Nephron progenitor cell (in vitro differentiated cells): Measurements from ENCODE around the gene TMPRSS4.

Experiments used
- DNase-seq: peaks from one replicate; pipeline ENCODE4 v3.0.0; 2021
- H3K27ac Mint-ChIP-seq: 2 replicates; pipeline ENCODE4 v1.8.0; 2021; ENCODE audit warnings: mild to moderate bottlenecking, moderate library complexity, mixed read lengths
- H3K27me3 Mint-ChIP-seq: 2 replicates; pipeline ENCODE4 v1.8.0; 2021; ENCODE audit warnings: mild to moderate bottlenecking, low read depth, mixed read lengths; ENCODE audit not compliant: poor library complexity
- H3K36me3 Mint-ChIP-seq: 2 replicates; pipeline ENCODE4 v1.8.0; 2021; ENCODE audit warnings: low read depth, mixed read lengths
- H3K4me1 Mint-ChIP-seq: 2 replicates; pipeline ENCODE4 v1.8.0; 2021; ENCODE audit warnings: mixed read lengths
- H3K4me3 Mint-ChIP-seq: 2 replicates; pipeline ENCODE4 v1.8.0; 2021; ENCODE audit warnings: mild to moderate bottlenecking, moderate library complexity, mixed read lengths
- H3K9me3 Mint-ChIP-seq: 2 replicates; pipeline ENCODE4 v1.8.0; 2021; ENCODE audit warnings: mild to moderate bottlenecking, moderate library complexity, mixed read lengths
- CTCF ChIP-seq: fragments of 200-600 bp; sonication (generic); IDR thresholded peaks from 2 replicates; pipeline ENCODE4 v1.5.0; 2021; ENCODE audit warnings: antibody characterized with exemption

The TMPRSS4 gene

GRCh38 chr11:118104491-118104890 is 27.6 kb downstream of the TMPRSS4 start:
- DNase-seq, result no peak
- H3K27me3 Mint-ChIP-seq, result peaks cover 35% of the 10 kb centered on the region
- H3K36me3 Mint-ChIP-seq, result no peaks in the 10 kb centered on the region
- H3K9me3 Mint-ChIP-seq, result no peaks in the 10 kb centered on the region
- TF ChIP-seq CTCF, result no peak
- peaks cover 31% of the 10 kb centered on the region for H3K4me1 Mint-ChIP-seq
- H3K4me3 Mint-ChIP-seq, result no peak overlapping the region
- H3K27ac Mint-ChIP-seq, result no peak overlapping the region

DNA sequence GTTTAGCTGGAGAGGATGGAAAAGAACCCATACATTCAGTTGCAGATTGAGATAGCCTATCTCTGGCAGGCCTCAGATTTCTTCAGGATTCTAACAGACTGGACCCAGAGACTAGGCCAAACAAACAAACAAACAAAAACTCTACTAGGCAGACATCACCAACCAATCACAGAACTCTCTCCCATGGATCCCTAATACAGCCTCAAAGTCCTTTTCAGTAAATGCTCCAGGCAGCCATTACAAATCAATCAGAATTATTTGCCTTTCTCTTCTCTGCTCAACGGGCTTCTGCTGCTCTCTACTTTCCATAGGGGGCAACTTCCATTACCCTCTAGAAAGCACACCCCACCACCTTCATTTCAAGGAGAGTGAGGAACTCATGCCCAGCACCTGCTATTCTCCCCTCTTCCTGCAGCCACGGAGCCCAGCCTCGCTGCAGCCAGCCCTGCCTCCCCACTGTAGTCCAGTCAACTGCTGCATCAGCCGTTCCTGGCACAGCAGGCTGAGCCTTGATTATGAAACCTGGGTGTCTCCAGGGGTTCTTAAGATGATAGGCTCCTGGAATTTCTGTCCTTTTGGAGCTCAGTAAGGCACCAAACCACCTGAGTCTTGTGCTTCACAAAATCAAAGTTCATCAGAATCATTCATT is 28.9 kb downstream of the TMPRSS4 start:
- no peak for TF ChIP-seq CTCF
- peaks cover 27% of the 10 kb centered on the region for H3K27me3 Mint-ChIP-seq
- H3K9me3 Mint-ChIP-seq, result no peaks in the 10 kb centered on the region
- H3K36me3 Mint-ChIP-seq, result no peaks in the 10 kb centered on the region
- no peak for DNase-seq
- peaks cover 23% of the 10 kb centered on the region for H3K4me1 Mint-ChIP-seq
- H3K27ac Mint-ChIP-seq, result peak overlapping the region; percentile 42
- no peak overlapping the region for H3K4me3 Mint-ChIP-seq

DNA sequence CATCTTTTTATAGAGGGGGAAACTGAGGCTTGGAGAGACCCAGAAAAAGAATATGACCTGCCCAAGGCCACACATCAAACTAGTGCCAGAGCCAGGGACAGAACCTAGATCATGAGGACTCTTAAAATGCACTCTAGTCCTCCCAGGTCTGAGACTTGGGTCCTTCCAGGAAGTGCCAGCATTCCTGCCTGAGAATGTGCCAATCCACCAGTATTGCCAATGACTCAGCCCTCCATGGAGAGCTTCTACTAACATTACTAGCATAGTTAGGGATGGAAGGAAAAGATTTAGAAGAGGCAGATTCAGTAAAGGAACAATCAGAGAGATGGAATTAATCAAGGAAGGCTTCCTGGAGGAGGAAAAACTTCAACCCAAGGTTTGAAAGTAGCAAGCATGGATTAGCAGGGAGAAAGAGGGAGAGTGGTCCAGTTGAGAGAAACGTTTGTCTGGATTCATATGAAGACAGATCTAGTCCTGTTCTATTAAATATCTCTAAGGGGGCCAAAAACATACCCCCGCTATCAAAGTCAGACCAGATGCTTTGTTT is 30.0 kb downstream of the TMPRSS4 start:
- H3K27ac Mint-ChIP-seq, result no peak overlapping the region
- no peak for DNase-seq
- H3K9me3 Mint-ChIP-seq, result no peaks in the 10 kb centered on the region
- no peaks in the 10 kb centered on the region for H3K36me3 Mint-ChIP-seq
- H3K27me3 Mint-ChIP-seq, result peaks cover 27% of the 10 kb centered on the region
- TF ChIP-seq CTCF, result no peak
- peaks cover 20% of the 10 kb centered on the region for H3K4me1 Mint-ChIP-seq
- no peak overlapping the region for H3K4me3 Mint-ChIP-seq

- DNase-seq, result no peak
- H3K36me3 Mint-ChIP-seq, result no peaks in the 10 kb centered on the region
- no peak overlapping the region for H3K4me3 Mint-ChIP-seq
- H3K9me3 Mint-ChIP-seq, result no peaks in the 10 kb centered on the region
- peaks cover 9% of the 10 kb centered on the region for H3K4me1 Mint-ChIP-seq
- H3K27ac Mint-ChIP-seq, result no peak overlapping the region
- no peak for TF ChIP-seq CTCF
- peaks cover 25% of the 10 kb centered on the region for H3K27me3 Mint-ChIP-seq
These were observed 31.6 kb downstream of the TMPRSS4 start for GRCh38 chr11:118108513-118108912.

DNA sequence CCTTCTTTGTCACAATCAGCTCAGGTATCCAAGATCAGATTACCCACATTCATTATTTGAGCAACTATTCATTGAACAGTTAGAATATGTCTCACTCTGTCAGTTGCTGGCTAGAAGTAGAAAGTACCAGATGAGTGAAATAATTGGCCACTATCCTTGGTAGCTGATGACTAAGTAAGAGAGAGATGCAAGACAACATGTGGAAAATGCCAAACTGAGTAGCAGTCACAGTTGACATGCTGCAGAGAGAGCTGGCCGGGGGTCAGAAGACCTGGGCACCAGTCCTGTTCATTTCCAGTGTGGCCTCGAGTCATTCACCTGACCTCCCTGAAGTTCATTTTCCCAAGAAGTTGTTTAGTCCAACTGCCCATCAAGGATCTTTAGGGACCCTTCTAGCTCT is 32.4 kb downstream of the TMPRSS4 start:
- H3K36me3 Mint-ChIP-seq, result no peaks in the 10 kb centered on the region
- H3K9me3 Mint-ChIP-seq, result no peaks in the 10 kb centered on the region
- no peak overlapping the region for H3K4me3 Mint-ChIP-seq
- DNase-seq, result no peak
- no peak overlapping the region for H3K27ac Mint-ChIP-seq
- H3K4me1 Mint-ChIP-seq, result peaks cover 9% of the 10 kb centered on the region
- H3K27me3 Mint-ChIP-seq, result peaks cover 21% of the 10 kb centered on the region
- no peak for TF ChIP-seq CTCF
